ENCODE measurements around the gene PRPF6.

The PRPF6 gene

DNA sequence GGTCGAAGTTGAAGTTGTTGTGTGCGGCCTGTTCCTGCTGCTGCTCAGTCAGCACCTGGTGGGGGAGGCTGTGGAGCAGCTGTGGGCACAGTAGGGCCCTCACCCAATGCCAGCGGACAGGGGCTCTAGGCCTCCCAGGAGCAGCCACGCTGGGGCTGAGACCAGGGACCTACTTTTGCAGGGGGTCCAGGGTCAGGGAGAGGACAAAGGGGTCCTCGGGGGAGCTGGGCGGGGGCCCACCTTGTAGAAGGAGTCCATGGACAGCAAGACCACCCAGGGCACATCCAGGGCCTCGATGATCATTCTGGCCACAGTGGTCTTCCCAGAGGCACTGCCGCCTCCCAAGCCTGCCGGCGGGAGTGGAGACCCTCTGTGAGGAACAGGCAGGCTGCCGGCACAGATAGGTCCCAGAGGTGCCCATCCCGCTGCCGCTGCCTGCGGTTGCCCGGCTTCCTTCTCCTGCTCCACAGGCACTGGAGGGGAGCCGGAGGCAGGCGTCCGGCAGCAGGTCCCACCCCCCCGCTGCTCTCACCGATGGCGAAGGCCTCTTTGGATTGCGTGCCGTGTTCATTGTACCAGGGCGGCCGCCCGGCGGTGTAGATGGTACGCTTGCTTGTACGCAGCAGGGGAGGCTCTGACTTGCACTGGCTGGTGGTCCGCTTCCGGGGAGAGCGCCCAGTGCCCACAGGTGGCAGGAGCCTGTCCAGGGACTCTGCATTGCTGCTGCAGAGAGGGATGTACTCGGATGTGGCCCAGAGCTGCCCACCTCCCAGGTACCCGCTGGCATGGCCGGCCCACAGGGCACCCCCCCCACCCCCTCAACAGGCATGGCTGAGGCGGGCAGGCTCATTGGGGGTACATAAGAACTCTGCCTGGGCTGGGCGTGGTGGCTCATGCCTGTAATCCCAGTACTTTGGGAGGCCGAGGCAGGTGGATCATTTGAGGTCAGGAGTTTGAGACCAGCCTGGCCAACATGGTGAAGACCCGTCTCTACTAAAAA, 34.7 kb upstream of the PRPF6 start:
- no peak for DNase-seq (ENCODE audit: low read depth)
- H3K4me3 ChIP-seq (ENCODE audit: low read depth, low read length), result no peak overlapping the region
- TF ChIP-seq, protein P1, sequence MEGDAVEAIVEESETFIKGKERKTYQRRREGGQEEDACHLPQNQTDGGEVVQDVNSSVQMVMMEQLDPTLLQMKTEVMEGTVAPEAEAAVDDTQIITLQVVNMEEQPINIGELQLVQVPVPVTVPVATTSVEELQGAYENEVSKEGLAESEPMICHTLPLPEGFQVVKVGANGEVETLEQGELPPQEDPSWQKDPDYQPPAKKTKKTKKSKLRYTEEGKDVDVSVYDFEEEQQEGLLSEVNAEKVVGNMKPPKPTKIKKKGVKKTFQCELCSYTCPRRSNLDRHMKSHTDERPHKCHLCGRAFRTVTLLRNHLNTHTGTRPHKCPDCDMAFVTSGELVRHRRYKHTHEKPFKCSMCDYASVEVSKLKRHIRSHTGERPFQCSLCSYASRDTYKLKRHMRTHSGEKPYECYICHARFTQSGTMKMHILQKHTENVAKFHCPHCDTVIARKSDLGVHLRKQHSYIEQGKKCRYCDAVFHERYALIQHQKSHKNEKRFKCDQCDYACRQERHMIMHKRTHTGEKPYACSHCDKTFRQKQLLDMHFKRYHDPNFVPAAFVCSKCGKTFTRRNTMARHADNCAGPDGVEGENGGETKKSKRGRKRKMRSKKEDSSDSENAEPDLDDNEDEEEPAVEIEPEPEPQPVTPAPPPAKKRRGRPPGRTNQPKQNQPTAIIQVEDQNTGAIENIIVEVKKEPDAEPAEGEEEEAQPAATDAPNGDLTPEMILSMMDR (IDR thresholded peaks at IDR 0.05; ENCODE audit: low read depth, low read length, missing control alignments), result no peak
- in situ Hi-C loops (cut with HindIII; ENCODE audit: low sequenced_read_pairs), result no loop called here

DNA sequence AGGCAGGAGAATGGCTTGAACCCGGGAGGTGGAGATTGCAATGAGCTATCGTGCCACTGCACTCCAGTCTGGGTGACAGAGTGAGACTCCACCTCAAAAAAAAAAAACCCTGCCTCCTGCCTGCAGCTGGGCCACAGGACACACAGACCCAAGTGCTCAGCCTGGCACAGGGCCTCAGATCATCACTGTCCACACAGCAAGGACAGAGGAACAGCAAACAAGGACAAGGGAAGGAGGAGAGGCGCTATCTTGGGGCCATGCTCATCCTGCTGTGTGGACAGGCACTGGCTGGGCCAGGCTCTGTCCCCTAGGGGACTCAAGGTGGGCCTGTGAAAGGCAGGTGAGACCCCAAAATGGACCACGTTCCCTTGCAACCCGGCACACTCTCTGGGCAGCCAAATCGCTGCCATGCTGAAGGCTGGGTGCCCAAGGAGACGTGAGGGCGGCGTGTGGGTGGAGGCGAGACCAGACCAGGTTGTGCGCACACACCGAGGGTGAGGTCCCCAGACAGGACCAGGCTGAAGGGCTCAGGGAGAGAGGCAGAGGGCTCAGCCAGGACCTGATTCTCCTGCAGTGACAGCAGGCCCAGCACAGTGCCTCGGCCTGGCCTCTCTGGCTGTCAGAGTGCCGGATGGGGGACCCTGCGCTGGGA, 33.8 kb upstream of the PRPF6 start:
- TF ChIP-seq, protein P1 (IDR thresholded peaks at IDR 0.05; ENCODE audit: low read depth, low read length, missing control alignments), result no peak
- in situ Hi-C loops (cut with HindIII; ENCODE audit: low sequenced_read_pairs), result no loop called here
- no peak for DNase-seq (ENCODE audit: low read depth)
- no peak overlapping the region for H3K4me3 ChIP-seq (ENCODE audit: low read depth, low read length)

GRCh38 chr20:63947638-63948456, 33.1 kb upstream of the PRPF6 start:
- TF ChIP-seq, protein P1 (IDR thresholded peaks at IDR 0.05; ENCODE audit: low read depth, low read length, missing control alignments), result no peak
- in situ Hi-C loops (cut with HindIII; ENCODE audit: low sequenced_read_pairs), result no loop called here
- no peak for DNase-seq (ENCODE audit: low read depth)
- no peak overlapping the region for H3K4me3 ChIP-seq (ENCODE audit: low read depth, low read length)

DNA sequence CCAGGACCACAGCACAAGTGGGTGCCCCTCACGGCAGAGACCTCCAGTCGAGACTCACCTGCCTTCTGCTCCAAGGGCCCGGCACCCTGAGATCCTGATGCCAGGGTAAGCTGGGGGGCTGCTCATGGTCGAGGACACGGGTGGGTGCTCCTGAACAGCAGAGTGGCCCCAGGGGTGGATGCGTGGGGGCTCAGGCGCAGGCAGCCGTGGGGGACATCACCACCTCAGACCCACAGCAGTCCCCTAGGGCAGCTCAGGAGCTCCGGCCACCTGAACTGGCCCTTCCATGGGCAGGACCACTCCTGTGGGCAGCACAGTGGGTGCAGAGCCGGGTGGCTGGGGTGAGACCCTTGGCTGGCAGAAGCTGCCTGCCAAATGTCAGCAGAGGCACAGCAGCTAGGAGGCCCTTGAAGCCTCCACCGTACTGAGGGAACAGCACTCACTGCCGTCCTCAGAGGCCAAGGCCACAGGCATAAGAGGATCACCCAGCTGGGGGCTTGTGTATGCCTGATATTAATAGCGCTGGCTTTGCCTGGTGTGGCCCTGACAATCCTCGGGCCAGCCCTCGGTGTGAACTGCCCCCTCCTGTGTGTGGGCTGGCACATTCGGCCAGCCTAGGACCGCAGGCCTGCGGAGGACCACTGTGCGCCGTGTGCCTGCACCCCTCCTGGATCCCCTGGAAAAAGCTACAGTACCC, 30.1 kb upstream of the PRPF6 start:
- TF ChIP-seq, protein P1 (IDR thresholded peaks at IDR 0.05; ENCODE audit: low read depth, low read length, missing control alignments), result no peak
- in situ Hi-C loops (cut with HindIII; ENCODE audit: low sequenced_read_pairs), result no loop called here
- no peak overlapping the region for H3K4me3 ChIP-seq (ENCODE audit: low read depth, low read length)
- DNase-seq (ENCODE audit: low read depth), result no peak

DNA sequence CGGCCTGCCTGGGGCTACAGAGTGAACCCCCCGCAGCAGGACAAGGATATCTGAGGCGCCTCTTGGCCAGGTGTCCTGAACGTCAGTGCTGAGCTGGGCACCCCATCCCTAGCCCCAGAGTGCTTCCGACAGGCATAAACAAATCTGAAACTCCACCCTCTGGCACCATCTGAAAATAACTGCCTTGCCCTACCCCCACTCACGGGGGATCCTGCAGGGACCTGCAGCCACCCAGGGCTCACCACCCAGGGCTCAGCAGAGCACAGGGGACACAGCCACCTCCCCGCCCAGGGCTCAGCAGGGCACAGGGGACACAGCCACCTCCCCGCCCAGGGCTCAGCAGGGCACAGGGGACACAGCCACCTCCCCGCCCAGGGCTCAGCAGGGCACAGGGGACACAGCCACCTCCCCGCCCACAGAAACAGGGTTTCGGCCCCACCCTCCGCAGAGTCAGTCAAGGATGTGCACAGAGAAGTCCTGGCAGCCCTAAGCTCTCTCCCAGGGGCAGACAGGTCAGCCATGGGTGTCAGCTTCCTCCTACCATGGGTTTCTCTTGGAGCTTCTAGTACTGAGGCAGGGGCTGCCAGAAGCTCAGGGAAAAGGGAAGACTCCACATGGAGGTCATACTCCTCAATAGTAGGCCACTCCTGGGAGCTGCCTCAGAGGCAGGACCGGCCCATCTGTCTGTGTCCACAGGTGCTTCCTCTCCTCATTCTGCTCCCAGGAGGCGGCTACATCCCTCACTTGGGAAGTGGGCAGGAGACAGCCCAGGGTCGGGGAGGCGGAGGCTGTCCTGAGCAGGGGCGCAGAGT, 29.3 kb upstream of the PRPF6 start:
- TF ChIP-seq, protein P1 (IDR thresholded peaks at IDR 0.05; ENCODE audit: low read depth, low read length, missing control alignments), result no peak
- in situ Hi-C loops (cut with HindIII; ENCODE audit: low sequenced_read_pairs), result no loop called here
- H3K4me3 ChIP-seq (ENCODE audit: low read depth, low read length), result no peak overlapping the region
- no peak for DNase-seq (ENCODE audit: low read depth)
